Measurements from ENCODE around the gene BCAT1.

DNA sequence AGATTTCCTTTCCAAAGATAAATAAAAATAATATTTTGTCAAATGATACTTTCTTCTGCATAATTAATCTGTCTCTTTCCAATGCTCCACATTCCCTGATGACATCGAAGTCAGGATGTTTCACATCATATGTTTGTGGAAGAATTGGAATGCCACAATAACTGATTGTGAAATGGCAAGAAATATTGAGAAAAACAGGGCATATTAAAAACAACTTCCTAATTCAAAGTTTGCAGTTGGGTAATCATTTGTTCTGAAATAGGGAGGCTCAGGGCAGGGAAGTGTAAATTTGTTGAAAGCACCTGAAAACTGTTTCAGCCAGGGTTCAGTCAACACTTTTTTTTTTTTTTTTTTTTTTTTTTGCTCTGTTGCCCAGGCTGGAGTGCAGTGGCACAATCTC, 50.7 kb downstream of the BCAT1 start:
- no peak for TF ChIP-seq POLR2AphosphoS5 (IDR thresholded peaks at IDR 0.05; ENCODE audit: low read depth, low read length)
- no peak for TF ChIP-seq POLR2A (IDR thresholded peaks at IDR 0.05; ENCODE audit: low read depth, low read length)
- no peak for TF ChIP-seq TAF1 (IDR thresholded peaks at IDR 0.05; ENCODE audit: borderline replicate concordance, low read depth, low read length)
